IMR-90 (cell line): ENCODE results near the gene ITGA1. TPM values are rescaled to one million over a fixed set of nuclear protein-coding genes. Genes with fewer than 3 reads are reported as not detected.
A peak's percentile ranks its signal among the peaks of the same experiment; 100 is the strongest.

Experiments
- ATAC-seq: fragments of 200-7000 bp; cut with Tn5 transposase; 2 replicates; pipeline ENCODE4 v1.9.1; 2020; ENCODE audit warnings: low read depth, mild to moderate bottlenecking, moderate library complexity
- BruUV-seq: library from RNA; stranded (reverse); fragments of 400-500 nt; replicated peaks from 2 replicates; lab custom pipeline; 2021; lab: Mats Ljungman, UMichigan
- CTCF ChIA-PET: fragments of 300-600 bp; formaldehyde crosslinking; extraction: SDS; loops from one replicate; lab custom pipeline; 2021; ENCODE audit warnings: antibody characterized with exemption; lab: Yijun Ruan, JAX
- POLR2A ChIA-PET: fragments of 300-600 bp; sonication (Branson Sonifier 250); formaldehyde crosslinking; loops from one replicate; lab custom pipeline; 2022; ENCODE audit warnings: antibody characterized with exemption; ENCODE audit not compliant: unreplicated experiment; lab: Charles Lee
- DNase-seq: peaks from one replicate; pipeline ENCODE4 v3.0.0; 2013
- H2AFZ ChIP-seq: replicated peaks from 2 replicates; pipeline ENCODE3; 2013; ENCODE audit warnings: low read length, mild to moderate bottlenecking; ENCODE audit not compliant: poor library complexity
- H2AK5ac ChIP-seq: 2 replicates; pipeline ENCODE4 v1.6.1; 2013; ENCODE audit warnings: low read depth, low read length, inconsistent platforms
- H2AK9ac ChIP-seq: replicated peaks from 2 replicates; pipeline ENCODE3; 2013; ENCODE audit warnings: mild to moderate bottlenecking, low read depth, low read length, moderate library complexity; ENCODE audit not compliant: poor library complexity
- H2BK120ac ChIP-seq: 2 replicates; pipeline ENCODE4 v1.6.1; 2013; ENCODE audit warnings: low read depth, low read length, inconsistent platforms
- H2BK15ac ChIP-seq: 3 replicates; pipeline ENCODE4 v1.6.1; 2013; ENCODE audit warnings: low read depth, low read length, inconsistent platforms
- H2BK20ac ChIP-seq: 2 replicates; pipeline ENCODE4 v1.6.1; 2013; ENCODE audit warnings: low read depth, mild to moderate bottlenecking, inconsistent platforms, low read length, moderate library complexity
- H2BK5ac ChIP-seq: 2 replicates; pipeline ENCODE4 v1.6.1; 2013; ENCODE audit warnings: mild to moderate bottlenecking, low read depth, low read length, inconsistent platforms; ENCODE audit not compliant: poor library complexity, severe bottlenecking
- H3K14ac ChIP-seq: replicated peaks from 2 replicates; pipeline ENCODE4 v1.6.1; 2013; ENCODE audit warnings: low read depth, low read length, inconsistent platforms
- H3K18ac ChIP-seq: 2 replicates; pipeline ENCODE4 v1.6.1; 2013; ENCODE audit warnings: low read depth, low read length, control low read depth
- H3K23ac ChIP-seq: 2 replicates; pipeline ENCODE4 v1.6.1; 2013; ENCODE audit warnings: low read depth, low read length, inconsistent platforms
- H3K27ac ChIP-seq: 2 replicates; pipeline ENCODE4 v1.5.1; 2013; ENCODE audit warnings: mild to moderate bottlenecking, control low read depth, low read length; ENCODE audit not compliant: insufficient read depth
- H3K27me3 ChIP-seq: 2 replicates; pipeline ENCODE4 v1.6.1; 2013; ENCODE audit warnings: low read length; ENCODE audit not compliant: control insufficient read depth, insufficient read depth
- H3K36me3 ChIP-seq: 2 replicates; pipeline ENCODE4 v1.6.1; 2013; ENCODE audit warnings: low read length, mixed read lengths; ENCODE audit not compliant: control insufficient read depth, insufficient read depth
- H3K4ac ChIP-seq: 2 replicates; pipeline ENCODE4 v1.6.1; 2013; ENCODE audit warnings: low read depth, low read length, inconsistent platforms
- H3K4me1 ChIP-seq: 2 replicates; pipeline ENCODE4 v1.6.1; 2013; ENCODE audit warnings: low read length, mixed read lengths; ENCODE audit not compliant: control insufficient read depth, insufficient read depth
- H3K4me2 ChIP-seq: 2 replicates; pipeline ENCODE4 v1.6.1; 2013; ENCODE audit warnings: low read depth, mild to moderate bottlenecking, control low read depth, low read length, moderate library complexity
- H3K4me3 ChIP-seq: 2 replicates; pipeline ENCODE4 v1.5.1; 2013; ENCODE audit warnings: low read depth, mild to moderate bottlenecking, control low read depth, low read length, moderate library complexity; ENCODE audit not compliant: insufficient read depth
- H3K56ac ChIP-seq: 2 replicates; pipeline ENCODE4 v1.6.1; 2013; ENCODE audit warnings: low read length, inconsistent platforms; ENCODE audit not compliant: insufficient read depth; ENCODE audit errors: extremely low read depth
- H3K79me1 ChIP-seq, 2 experiments: 2 replicates each; pipeline ENCODE4 v1.6.1; 2013; ENCODE audit warnings: low read length in 2 of 2, inconsistent platforms in 1 of 2, low read depth in 1 of 2
- H3K9ac ChIP-seq: 2 replicates; pipeline ENCODE4 v1.6.1; 2013; ENCODE audit warnings: low read depth, low read length, control low read depth
- H3K9me1 ChIP-seq: 2 replicates; pipeline ENCODE4 v1.6.1; 2013; ENCODE audit warnings: low read length, inconsistent platforms; ENCODE audit not compliant: insufficient read depth
- H3K9me3 ChIP-seq: 2 replicates; pipeline ENCODE4 v1.6.1; 2013; ENCODE audit warnings: low read length; ENCODE audit not compliant: control insufficient read depth, insufficient read depth
- H4K20me1 ChIP-seq: 2 replicates; pipeline ENCODE4 v1.6.1; 2013; ENCODE audit warnings: low read length, inconsistent platforms; ENCODE audit not compliant: insufficient read depth
- H4K5ac ChIP-seq: 2 replicates; pipeline ENCODE4 v1.6.1; 2013; ENCODE audit warnings: mild to moderate bottlenecking, low read depth, low read length, control low read depth
- H4K8ac ChIP-seq, 2 experiments: 2 replicates each; pipeline ENCODE4 v1.6.1; 2013; ENCODE audit warnings: low read depth in 2 of 2, low read length in 2 of 2, control low read depth in 1 of 2, inconsistent platforms in 1 of 2
- H4K91ac ChIP-seq: 2 replicates; pipeline ENCODE4 v1.6.1; 2013; ENCODE audit warnings: low read depth, low read length, inconsistent platforms; ENCODE audit not compliant: insufficient read depth
- CEBPB ChIP-seq: IDR thresholded peaks from 2 replicates; pipeline ENCODE4 v1.6.1; 2012; ENCODE audit warnings: low read depth, low read length, improper control_type of control experiment
- MAFK ChIP-seq: IDR thresholded peaks from 2 replicates; pipeline ENCODE4 v1.6.1; 2012; ENCODE audit warnings: low read depth, low read length, improper control_type of control experiment
- WGBS, 2 experiments: methylation state at CpG; one replicate each; pipeline versions ENCODE4 v1.1.5 to v1.1.7; 2013; ENCODE audit warnings: missing lambda C conversion rate in 2 of 2; ENCODE audit not compliant: insufficient read length in 1 of 2; ENCODE audit errors: extremely low coverage in 2 of 2; 5-methylcytosine and 5-hydroxymethylcytosine counted together
- dilution Hi-C: fragments of 300-500 bp; cut with HindIII; formaldehyde crosslinking; loops from one replicate; pipeline ENCODE4 v1.14.3; 2018; ENCODE audit warnings: low sequenced_read_pairs; ENCODE audit not compliant: unreplicated experiment
- in situ Hi-C: fragments of 300-500 bp; cut with MboI; formaldehyde crosslinking; loops from 3 replicates; pipeline ENCODE4 v1.14.3; 2019; ENCODE audit warnings: low sequenced_read_pairs, inconsistent platforms, mixed read lengths
- intact Hi-C: fragments of 100-400 bp; cut with micrococcal nuclease; formaldehyde crosslinking; loops from 2 replicates; pipeline ENCODE4 v1.10.0; 2022
- polyA plus RNA-seq, 3 experiments: library from polyadenylated mRNA; depleted of rRNA; stranded (reverse); fragments of >200 nt; gene quantifications; 2 replicates each; pipeline ENCODE4 v1.2.3, GENCODE V29; 2012; ENCODE audit warnings: low replicate concordance in 1 of 3
- total RNA-seq: library from RNA; depleted of rRNA; stranded (reverse); fragments of >200 nt; gene quantifications from 2 replicates; pipeline ENCODE4 v1.2.3, GENCODE V29; 2012

The ITGA1 gene
- total and polyA plus RNA-seq, 2 of the 4 experiments (the other 2 are of a cell fraction): 22.3 to 95.2 TPM

GRCh38 chr5:52746539-52746938 lies 41.2 kb upstream of the ITGA1 start:
- Histone ChIP-seq H3K4me2 (peak overlapping the region; percentile 42), H3K36me3 (no peaks in the 10 kb centered on the region), H2BK20ac (no peak overlapping the region), H3K4me1 (peaks cover 17% of the 10 kb centered on the region), H3K4ac (no peak overlapping the region), H4K20me1 (no peaks in the 10 kb centered on the region), H4K8ac (no peak overlapping the region), H2BK5ac (no peak overlapping the region), H3K27me3 (no peaks in the 10 kb centered on the region), H3K56ac (no peak overlapping the region), H3K79me1 (no peaks in the 10 kb centered on the region), H2AFZ (no peak overlapping the region), H3K27ac (no peak overlapping the region), H2BK15ac (no peak overlapping the region), H2BK120ac (no peak overlapping the region), H3K9ac (no peak overlapping the region), H2AK9ac (no peak overlapping the region), H2AK5ac (no peak overlapping the region), H3K23ac (no peak overlapping the region), H4K91ac (no peak overlapping the region), H3K14ac (no peak overlapping the region; the same call in 1 of the 2 replicates), H3K18ac (peak overlapping the region; percentile 52; the same call in 1 of the 2 replicates), H4K5ac (no peak overlapping the region; the same call in 1 of the 2 replicates), H3K4me3 (no peak overlapping the region), H3K9me1 (peaks cover 3% of the 10 kb centered on the region; the same call in 1 of the 2 replicates), H3K9me3 (no peaks in the 10 kb centered on the region)
- WGBS, 2 experiments: no CpG with 5 or more reads among the region's 2 CpGs
- intact Hi-C loops: loop anchor here (5.0 kb wide), 1 partner anchor 41 kb away; the partner anchor contains the start of genes ITGA1 and PELO
- in situ Hi-C loops: no loop called here
- ChIA-PET POLR2A (no interaction called here), CTCF (no interaction called here)
- peak; percentile 88 for TF ChIP-seq CEBPB
- TF ChIP-seq MAFK: no peak
- no TSS peak for BruUV-seq
- DNase-seq (peak; percentile 45), ATAC-seq (peak; percentile 62)
- dilution Hi-C loops: no loop called here
